K562 (cell line): ENCODE results near the gene BDH1. TPM values are rescaled to one million over a fixed set of nuclear protein-coding genes. Genes with fewer than 3 reads are reported as not detected.

ENCODE experiments used
- ATAC-seq: fragments of 200-7000 bp; cut with Tn5 transposase; 3 replicates; pipeline ENCODE4 v1.9.1; 2020; ENCODE audit warnings: moderate library complexity
- BruUV-seq: library from RNA; stranded (reverse); fragments of 400-500 nt; replicated peaks from 2 replicates; lab custom pipeline; 2021; lab: Mats Ljungman, UMichigan
- CTCF ChIA-PET: fragments of 300-600 bp; formaldehyde crosslinking; extraction: SDS; loops from one replicate; lab custom pipeline; 2021; ENCODE audit warnings: low intra/inter-chr PET ratio; lab: Yijun Ruan, JAX
- POLR2A ChIA-PET: fragments of 300-600, 350-650 bp; sonication (Branson Sonifier 250); formaldehyde crosslinking; extraction: SDS; loops from one replicate; lab custom pipeline; 2021; ENCODE audit warnings: antibody characterized with exemption, inconsistent platforms; lab: Yijun Ruan, JAX
- DNase-seq, 4 experiments: peaks; one replicate each; pipeline versions ENCODE4 v3.0.0 to v3.0.0-alpha.2; 2011 to 2018; ENCODE audit warnings: low spot score in 3 of 4, mixed read lengths in 3 of 4; ENCODE audit errors: extremely low read depth in 1 of 4
- FAIRE-seq: peaks from 2 replicates; lab custom pipeline; 2011; peaks lifted over from hg19 to GRCh38; lab: Jason Lieb, UNC
- H2AFZ ChIP-seq: 2 replicates; pipeline ENCODE4 v1.6.0; 2011; ENCODE audit warnings: low read depth, low read length, control low read depth, inconsistent platforms
- H3K27ac ChIP-seq: fragments of 200-600 bp; 3 replicates; pipeline ENCODE4 v1.8.0; 2011; ENCODE audit warnings: low read depth, mild to moderate bottlenecking, control low read depth, inconsistent platforms, low read length, moderate library complexity, mixed read lengths; ENCODE audit errors: extremely low read depth
- H3K27me3 ChIP-seq, 2 experiments: fragments of 300-600 bp in 1 of 2; 2 replicates in 1 of 2; 3 replicates in 1 of 2; pipeline versions ENCODE4 v1.6.0 to v1.8.0; 2011; ENCODE audit warnings: inconsistent platforms in 2 of 2, low read length in 2 of 2, mild to moderate bottlenecking in 1 of 2, mixed read lengths in 1 of 2, moderate library complexity in 1 of 2; ENCODE audit not compliant: control insufficient read depth in 2 of 2, insufficient read depth in 2 of 2
- H3K36me3 ChIP-seq: fragments of 300-600 bp; 3 replicates; pipeline ENCODE4 v1.8.0; 2011; ENCODE audit warnings: mild to moderate bottlenecking, low read length, inconsistent platforms; ENCODE audit not compliant: control insufficient read depth, insufficient read depth
- H3K4me1 ChIP-seq, 2 experiments: fragments of 200-600 bp in 1 of 2; replicated peaks in 1 of 2; 2 replicates in 1 of 2; 3 replicates in 1 of 2; pipeline versions ENCODE4 v1.5.1 to v1.8.0; 2011; ENCODE audit warnings: inconsistent platforms in 2 of 2, low read length in 2 of 2, mild to moderate bottlenecking in 1 of 2, mixed read lengths in 1 of 2, moderate library complexity in 1 of 2; ENCODE audit not compliant: control insufficient read depth in 2 of 2, insufficient read depth in 2 of 2
- H3K4me2 ChIP-seq: 2 replicates; pipeline ENCODE4 v1.6.1; 2011; ENCODE audit warnings: low read length, control low read depth, inconsistent platforms, mixed read lengths; ENCODE audit not compliant: insufficient read depth
- H3K4me3 ChIP-seq: fragments of 200-600 bp; sonication (generic), shearing (Covaris generic); 2 replicates; pipeline ENCODE4 v1.5.1; 2016; ENCODE audit warnings: control low read depth, inconsistent platforms
- H3K79me2 ChIP-seq: fragments of 200-600 bp; 3 replicates; pipeline ENCODE4 v1.8.0; 2011; ENCODE audit warnings: low read length, inconsistent platforms; ENCODE audit not compliant: control insufficient read depth, insufficient read depth
- H3K9ac ChIP-seq, 2 experiments: 2 replicates each; pipeline versions ENCODE4 v1.6.0 to v1.6.1; 2011; ENCODE audit warnings: low read depth in 2 of 2, low read length in 2 of 2, control low read depth in 1 of 2, inconsistent platforms in 1 of 2, mild to moderate bottlenecking in 1 of 2, mixed read lengths in 1 of 2; ENCODE audit not compliant: insufficient read depth in 1 of 2
- H3K9me1 ChIP-seq: one replicate; pipeline ENCODE4 v1.6.0; 2011; ENCODE audit warnings: inconsistent platforms, mild to moderate bottlenecking, low read length, moderate library complexity; ENCODE audit not compliant: control insufficient read depth, insufficient read depth
- H3K9me3 ChIP-seq: replicated peaks from 2 replicates; pipeline ENCODE4 v1.5.1; 2011; ENCODE audit warnings: low read depth, low read length, inconsistent platforms; ENCODE audit not compliant: control insufficient read depth, insufficient read depth
- H4K20me1 ChIP-seq: replicated peaks from 2 replicates; pipeline ENCODE4 v1.6.1; 2011; ENCODE audit warnings: low read length, inconsistent platforms, mixed read lengths; ENCODE audit not compliant: control insufficient read depth, insufficient read depth
- ARID4B ChIP-seq: sonication (generic); formaldehyde crosslinking; IDR thresholded peaks from 2 replicates; pipeline ENCODE4 v1.8.0; 2022; ENCODE audit warnings: mild to moderate bottlenecking, missing genetic modification reagents
- BRCA1 ChIP-seq, 2 experiments: fragments of 450-650 bp in 1 of 2; sonication (generic) in 1 of 2; formaldehyde crosslinking in 1 of 2; IDR thresholded peaks; 2 replicates each; pipeline versions ENCODE4 v1.5.0 to v1.6.1; 2017 to 2020; ENCODE audit warnings: mild to moderate bottlenecking in 1 of 2, missing genetic modification reagents in 1 of 2
- E2F8 ChIP-seq: fragments of 450-650 bp; IDR thresholded peaks from 2 replicates; pipeline ENCODE4 v1.7.1; 2018; ENCODE audit warnings: mild to moderate bottlenecking, low read depth; ENCODE audit not compliant: partially characterized antibody
- EHMT2 ChIP-seq: fragments of 450-650 bp; IDR thresholded peaks from 2 replicates; pipeline ENCODE4 v1.6.1; 2018; ENCODE audit warnings: antibody characterized with exemption
- KAT7 ChIP-seq: sonication (generic); formaldehyde crosslinking; IDR thresholded peaks from 2 replicates; pipeline ENCODE4 v1.8.0; 2022; ENCODE audit warnings: missing genetic modification reagents, mild to moderate bottlenecking, borderline replicate concordance
- KDM4B ChIP-seq, 2 experiments: fragments of 450-650 bp in 1 of 2; sonication (generic) in 1 of 2; IDR thresholded peaks; 2 replicates each; pipeline ENCODE4 v1.6.1; 2016 to 2017; ENCODE audit warnings: borderline replicate concordance in 2 of 2, antibody characterized with exemption in 1 of 2, low read depth in 1 of 2, mild to moderate bottlenecking in 1 of 2
- MECOM ChIP-seq: fragments of 250-450 bp; sonication (Bioruptor Pico); IDR thresholded peaks from 2 replicates; pipeline ENCODE4 v1.8.0; 2022; ENCODE audit warnings: inconsistent platforms
- MLX ChIP-seq, 2 experiments: fragments of 450-650 bp in 1 of 2; sonication (generic) in 1 of 2; formaldehyde crosslinking; conservative IDR thresholded peaks; 2 replicates each; pipeline versions ENCODE4 v1.4.0 to v1.8.1; 2020 to 2022; ENCODE audit warnings: mild to moderate bottlenecking in 1 of 2, missing genetic modification reagents in 1 of 2
- NFIX ChIP-seq: fragments of 250-450 bp; sonication (Bioruptor Pico); IDR thresholded peaks from 2 replicates; pipeline ENCODE4 v1.4.0; 2020; ENCODE audit warnings: low read depth, mild to moderate bottlenecking, moderate library complexity
- SIRT6 ChIP-seq: IDR thresholded peaks from one replicate; pipeline ENCODE4 v1.6.1; 2012; ENCODE audit warnings: low read depth, mild to moderate bottlenecking, control low read depth, inconsistent platforms, low read length, moderate library complexity
- STAT5A ChIP-seq: IDR thresholded peaks from 2 replicates; pipeline ENCODE4 v1.6.1; 2012; ENCODE audit warnings: low read length, inconsistent platforms, borderline replicate concordance
- TBL1XR1 ChIP-seq, 2 experiments: IDR thresholded peaks; 2 replicates each; pipeline ENCODE4 v1.6.1; 2012; ENCODE audit warnings: improper control_type of control experiment in 2 of 2, low read length in 2 of 2, mild to moderate bottlenecking in 1 of 2
- TBP ChIP-seq: optimal IDR thresholded peaks from 2 replicates; pipeline ENCODE3; 2011; ENCODE audit warnings: low read depth, low read length, improper control_type of control experiment
- WGBS: fragments of 100-300 bp; shearing (Covaris generic); methylation state at CpG from one replicate; pipeline ENCODE4 v1.1.6; 2016; ENCODE audit warnings: low coverage, mixed read lengths; ENCODE audit not compliant: insufficient coverage; ENCODE audit errors: missing lambda C conversion rate; 5-methylcytosine and 5-hydroxymethylcytosine counted together
- in situ Hi-C: fragments of 300-500 bp; cut with MboI; formaldehyde crosslinking; loops from 4 replicates; pipeline ENCODE4 v1.15.0; 2018; ENCODE audit warnings: inconsistent platforms, mixed read lengths
- intact Hi-C: fragments of 100-400 bp; cut with micrococcal nuclease; formaldehyde crosslinking; loops from 2 replicates; pipeline ENCODE4 v1.14.2; 2022
- polyA plus RNA-seq, 8 experiments: library from polyadenylated mRNA; depleted of rRNA in 4 of 8; stranded (reverse) in 5 of 8; unstranded in 3 of 8; fragments of >200 nt; fragmentation: Nextera tagmentation in 2 of 8; fragmentation: Illumina TruSeq in 1 of 8; extraction: Ambion mirVana in 2 of 8; extraction: Trizol in 1 of 8; gene quantifications; 2 replicates each; pipeline versions ENCODE4 v1.2.1 to v1.2.3, GENCODE V29; 2011 to 2014; ENCODE audit warnings: inconsistent platforms in 1 of 8, missing spikeins in 1 of 8
- total RNA-seq, 7 experiments: library from RNA; depleted of rRNA in 6 of 7; stranded (reverse); fragments of >200 nt in 6 of 7; fragmentation: Illumina TruSeq in 2 of 7; extraction: Trizol in 2 of 7; gene quantifications; 2 replicates each; pipeline versions ENCODE4 v1.2.1 to v1.2.3, GENCODE V29; 2011 to 2021; ENCODE audit warnings: low replicate concordance in 1 of 7

Gene BDH1
- total and polyA plus RNA-seq, 9 of the 15 experiments (the other 6 are each of a cell fraction or from before 2014, with no cell fraction given), result 0.07 to 0.89 (median 0.12) TPM; not detected in 3

- POLR2A ChIA-PET, result interaction anchor here (0.9 to 2.5 kb wide), 4 partner anchors 9 to 18 kb away, joined by 3 to 11 read pairs (median 5); no protein-coding TSS in a partner anchor
- intact Hi-C loops, result loop anchor here (10.0 kb wide), 1 partner anchor 312 kb away; no protein-coding TSS in a partner anchor
- no TSS peak for BruUV-seq
- Histone ChIP-seq H3K36me3 (no peaks in the 10 kb centered on the region), H2AFZ (peak overlapping the region; percentile 93), H3K4me3 (no peak overlapping the region), H3K79me2 (no peaks in the 10 kb centered on the region), H3K4me2 (peak overlapping the region; percentile 71), H3K9me1 (no peaks in the 10 kb centered on the region), H3K4me1 (peaks cover 27 to 35% of the 10 kb centered on the region in 2 experiments; a peak in 4 of 5 replicates), H3K27ac (peak overlapping the region; percentile 83), H3K27me3 (no peaks in the 10 kb centered on the region), H3K9me3 (no peaks in the 10 kb centered on the region), H3K9ac (peak overlapping the region; percentile 59 to 89), H4K20me1 (no peaks in the 10 kb centered on the region)
- 22% methylated on average over 16 of the region's 18 CpGs for WGBS
- peak; percentile 79 for FAIRE-seq
- peak in 3 of 4 experiments; percentile 38 to 83 (median 72) for DNase-seq
- ATAC-seq, result peak; percentile 69
- CTCF ChIA-PET, result no interaction called here
- in situ Hi-C loops, result loop anchor here (10.0 kb wide), 1 partner anchor 82 kb away; no protein-coding TSS in a partner anchor
- TF ChIP-seq SIRT6 (no peak), TBL1XR1 (IDR thresholded peaks at IDR 0.05; ENCODE audit: low read length in 2 of 2) (no peak), EHMT2 (peak; percentile 37), TBP (peak; percentile 14), STAT5A (no peak; the same call in 1 of the 2 replicates), ARID4B (no peak), KDM4B (IDR thresholded peaks at IDR 0.05; ENCODE audit: borderline replicate concordance in 2 of 2, low read depth in 1 of 2) (no peak), NFIX (no peak), E2F8 (no peak), MLX (CRISPR knock-in tag; conservative IDR thresholded peaks at IDR 0.05) (no peak), MECOM (CRISPR knock-in tag) (0 out of 2 replicates have a peak, but pooled peaks have one; percentile 63), KAT7 (CRISPR knock-in tag) (peak; percentile 76; the same call in 1 of the 2 replicates), BRCA1 (IDR thresholded peaks at IDR 0.05) (no peak), BRCA1 (CRISPR knock-in tag; IDR thresholded peaks at IDR 0.05) (no peak)
These were observed 36.7 kb upstream of the BDH1 start for GRCh38 chr3:197592361-197593045.
